ENCODE data around the gene ALDOB.

ALDOB gene

DNA sequence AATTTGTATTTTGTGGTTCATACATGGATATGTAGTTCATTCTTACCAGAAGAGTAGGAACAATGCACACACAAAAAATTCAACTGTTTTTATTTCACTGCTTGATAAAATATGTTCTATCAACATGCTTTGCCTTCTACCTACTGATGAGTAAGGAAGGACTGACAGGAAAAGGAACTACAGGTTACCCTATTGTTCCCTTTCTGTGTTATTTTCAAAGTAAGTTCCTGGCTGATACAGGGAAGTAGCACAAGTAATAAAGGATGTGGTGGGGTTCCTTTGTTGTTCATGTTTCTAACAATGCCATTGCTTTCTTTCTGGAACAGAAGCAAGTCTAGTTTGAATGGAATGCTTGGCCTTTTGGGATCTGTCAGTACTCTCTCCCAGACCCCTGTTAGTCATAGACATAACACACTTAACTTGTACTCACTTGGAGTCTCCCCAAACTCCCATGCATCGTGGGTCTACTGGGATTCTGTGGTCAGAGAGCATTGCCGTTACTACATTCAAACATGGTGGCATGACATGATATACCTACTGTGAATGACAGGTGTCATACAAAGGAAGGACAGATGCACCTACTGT, 20.2 kb upstream of the ALDOB start:
- DNase-seq: no peak

DNA sequence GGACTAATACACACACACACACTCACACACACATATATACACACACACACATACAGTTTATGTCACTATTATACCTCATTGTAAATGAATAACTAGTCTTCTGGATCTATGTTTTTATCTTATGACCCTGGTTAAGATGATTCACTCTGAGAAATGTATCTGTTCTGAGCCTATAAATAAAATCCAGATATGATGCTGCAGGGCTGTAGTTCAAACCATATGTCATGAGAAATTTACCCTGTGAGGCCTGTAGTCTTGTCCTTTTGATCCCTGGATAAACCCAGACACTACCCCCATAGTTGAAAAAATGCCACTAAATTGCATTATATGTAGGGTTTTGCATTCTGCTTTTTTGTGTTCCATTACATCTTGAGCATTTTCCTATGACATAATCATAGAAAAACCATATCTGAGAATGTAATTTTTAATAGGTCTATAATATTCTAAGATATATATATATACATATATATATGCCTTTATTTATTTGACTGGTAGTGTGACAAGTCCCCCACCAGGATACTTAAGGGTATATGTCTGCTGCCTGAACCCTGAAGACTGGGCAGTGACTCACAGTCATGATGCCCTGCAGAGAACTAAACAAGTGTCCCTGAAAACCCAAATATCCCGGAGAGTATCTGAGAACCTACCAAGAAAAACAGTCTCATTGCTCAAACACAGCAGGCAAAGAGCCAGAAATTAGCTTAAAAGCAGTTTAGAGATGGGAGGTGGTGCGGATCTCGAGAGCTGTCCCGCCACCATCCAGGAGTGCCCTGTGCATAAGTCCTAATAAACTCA, 18.4 kb upstream of the ALDOB start:
- no peak for DNase-seq

DNA sequence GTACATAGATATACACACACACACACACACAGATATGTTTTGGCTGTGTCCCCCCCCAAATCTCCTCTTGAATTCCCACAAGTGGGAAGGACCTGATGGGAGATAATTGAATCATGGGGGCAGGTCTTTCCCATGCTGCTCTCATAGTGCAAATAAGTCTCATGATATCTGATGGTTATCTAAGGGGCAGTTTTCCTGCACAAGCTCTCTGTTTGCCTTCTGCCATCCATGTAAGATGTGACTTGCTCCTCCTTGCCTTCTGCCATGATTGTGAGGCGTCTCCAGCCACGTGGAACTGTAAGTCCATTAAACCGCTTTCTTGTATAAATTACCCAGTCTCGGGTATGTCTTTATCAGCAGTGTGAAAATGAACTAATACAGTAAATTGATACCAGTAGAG, 15.9 kb upstream of the ALDOB start:
- no peak for DNase-seq

- DNase-seq: no peak
These were observed 15.4 kb upstream of the ALDOB start for GRCh38 chr9:101450931-101451330.

DNA sequence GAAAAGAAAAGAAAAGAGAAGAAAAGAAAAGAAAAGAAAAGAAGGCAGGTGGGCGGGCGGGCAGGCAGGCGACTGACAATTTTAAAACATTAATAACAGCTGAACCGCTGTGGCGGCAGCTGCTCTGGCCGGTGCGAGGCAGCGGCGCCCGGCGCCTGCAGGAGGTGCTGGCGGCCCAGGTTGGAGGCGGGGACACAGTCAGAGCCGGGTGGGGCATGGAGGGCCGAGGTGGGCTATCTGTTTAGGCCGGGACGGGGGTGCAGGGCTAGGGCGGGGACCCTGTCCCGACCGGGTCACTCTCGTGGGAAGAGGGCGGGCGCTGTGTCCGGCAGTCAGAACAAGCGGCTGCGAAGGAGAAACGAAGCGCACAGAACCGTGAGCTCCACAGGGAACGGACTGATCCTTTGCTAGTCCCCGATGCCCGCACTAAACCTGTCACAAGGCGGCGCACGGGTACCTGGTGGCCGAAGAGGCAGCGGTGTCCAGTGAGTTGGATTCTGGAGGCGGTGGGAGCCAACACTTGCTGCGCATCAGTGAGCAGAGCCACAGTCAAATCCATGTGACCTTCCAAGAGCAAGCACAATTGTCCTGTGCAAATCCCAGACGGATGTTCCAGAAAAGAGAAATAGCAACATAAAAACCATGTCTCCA, 13.6 kb upstream of the ALDOB start:
- peak; percentile 63 for DNase-seq

- DNase-seq: no peak
These were observed 13.1 kb upstream of the ALDOB start for GRCh38 chr9:101448680-101449070.

- DNase-seq: no peak
These were observed 11.2 kb upstream of the ALDOB start for GRCh38 chr9:101446732-101447131.

- DNase-seq: no peak
These were observed 9.9 kb upstream of the ALDOB start for GRCh38 chr9:101445353-101446029.

- DNase-seq: no peak
These were observed 7.8 kb upstream of the ALDOB start for GRCh38 chr9:101443364-101443771.

GRCh38 chr9:101442736-101443135, 7.2 kb upstream of the ALDOB start:
- no peak for DNase-seq

GRCh38 chr9:101442318-101442717, 6.7 kb upstream of the ALDOB start:
- DNase-seq: no peak

GRCh38 chr9:101440714-101441230, 5.2 kb upstream of the ALDOB start:
- DNase-seq: no peak

GRCh38 chr9:101438523-101438922, 2.9 kb upstream of the ALDOB start:
- no peak for DNase-seq

GRCh38 chr9:101437806-101438232, 2.2 kb upstream of the ALDOB start:
- DNase-seq: no peak

GRCh38 chr9:101434998-101435397, 576 bp downstream of the ALDOB start:
- no peak for DNase-seq

- DNase-seq: no peak
These were observed 2.3 kb downstream of the ALDOB start for GRCh38 chr9:101433229-101433628.

GRCh38 chr9:101432740-101433139, 2.8 kb downstream of the ALDOB start:
- DNase-seq: no peak

- DNase-seq: no peak
These were observed 3.4 kb downstream of the ALDOB start for GRCh38 chr9:101432171-101432570.

DNA sequence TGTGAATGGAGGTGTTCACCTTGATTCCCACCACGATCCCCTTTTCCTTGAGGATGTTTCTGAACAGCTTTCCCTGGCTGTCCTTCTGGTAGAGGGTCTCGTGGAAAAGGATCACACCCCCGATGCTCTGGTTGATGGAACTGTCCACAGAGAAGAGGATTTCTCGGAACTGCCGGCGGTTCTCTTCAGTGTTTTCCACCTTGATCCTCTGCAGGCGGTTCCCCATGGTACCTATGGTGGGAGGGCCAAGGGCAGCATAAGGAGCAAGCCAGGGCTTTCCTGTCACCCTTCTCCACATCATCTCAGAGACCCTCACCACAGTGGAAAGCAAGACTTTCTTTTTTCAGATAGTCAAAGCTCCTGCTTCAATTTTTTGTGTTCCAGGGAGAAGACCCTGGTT, 5.8 kb downstream of the ALDOB start:
- no peak for DNase-seq

DNA sequence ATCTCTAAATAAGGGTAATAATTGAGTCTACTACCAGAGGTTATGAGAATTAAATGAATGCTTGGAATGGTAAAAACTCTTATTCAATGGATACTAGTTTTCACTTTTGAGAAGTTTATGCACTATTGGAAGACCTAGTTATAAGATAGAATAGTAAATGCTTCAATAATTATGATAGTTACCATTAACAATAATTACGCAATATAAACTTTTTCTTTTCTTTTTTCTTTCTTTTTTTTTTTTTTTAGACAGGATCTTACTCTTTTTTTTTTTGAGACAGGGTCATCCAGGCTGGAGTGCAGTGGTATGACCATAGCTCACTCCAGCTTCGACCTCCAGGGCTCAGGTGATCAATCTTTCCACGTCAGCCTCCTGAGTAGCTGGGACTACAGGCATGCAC, 6.7 kb downstream of the ALDOB start:
- DNase-seq: no peak

- no peak for DNase-seq
These were observed 7.5 kb downstream of the ALDOB start for GRCh38 chr9:101427957-101428655.

DNA sequence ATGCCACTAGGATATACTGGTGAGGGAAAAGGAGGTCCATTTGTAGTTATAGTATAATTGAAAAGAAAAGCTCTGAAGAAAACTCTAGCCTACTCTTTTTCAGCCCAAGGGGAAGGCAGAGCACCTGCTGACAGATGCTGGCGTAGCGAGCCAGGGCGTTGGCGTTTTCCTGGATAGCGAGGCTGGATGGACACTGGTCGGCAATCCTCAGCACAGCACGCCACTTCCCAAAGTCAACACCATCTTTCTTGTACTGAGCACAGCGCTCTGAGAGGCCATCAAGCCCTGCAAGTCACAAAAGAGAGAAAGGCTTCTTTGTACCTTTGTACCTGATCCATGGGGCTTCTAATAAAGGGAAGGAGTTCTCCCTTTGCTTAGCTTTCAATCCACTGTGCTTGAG, 8.2 kb downstream of the ALDOB start:
- DNase-seq: no peak

- no peak for DNase-seq
These were observed 13.9 kb downstream of the ALDOB start for GRCh38 chr9:101421653-101422065.

All from NCI-H1436 (cell line).